Renal cortex interstitium (tissue), 11 donors: ENCODE data around the gene JAKMIP2. TPM values are rescaled to one million over a fixed set of nuclear protein-coding genes. Genes with fewer than 3 reads are reported as not detected.
A peak's percentile ranks its signal among the peaks of the same experiment; 100 is the strongest.
"Not testable (repeated sequence)": the region's sequence is repeated elsewhere in the genome, so short reads cannot be mapped to it uniquely, and the experiment has no call there.

Experiments
- DNase-seq, 11 donors: peaks; one replicate each; pipeline ENCODE4 v3.0.0-alpha.2; 2013; ENCODE audit warnings: low read depth in 9 of 11, low spot score in 4 of 11; ENCODE audit errors: extremely low read depth in 1 of 11
- polyA plus RNA-seq, 3 donors: library from polyadenylated mRNA; unstranded; fragments of 120-200 nt; gene quantifications; one replicate each; pipeline ENCODE4 v1.2.1, GENCODE V29; 2013; ENCODE audit not compliant: insufficient read length in 3 of 3

JAKMIP2 gene
- polyA plus RNA-seq, 3 donors: 3.8 to 5.8 (median 5.2) TPM

DNA sequence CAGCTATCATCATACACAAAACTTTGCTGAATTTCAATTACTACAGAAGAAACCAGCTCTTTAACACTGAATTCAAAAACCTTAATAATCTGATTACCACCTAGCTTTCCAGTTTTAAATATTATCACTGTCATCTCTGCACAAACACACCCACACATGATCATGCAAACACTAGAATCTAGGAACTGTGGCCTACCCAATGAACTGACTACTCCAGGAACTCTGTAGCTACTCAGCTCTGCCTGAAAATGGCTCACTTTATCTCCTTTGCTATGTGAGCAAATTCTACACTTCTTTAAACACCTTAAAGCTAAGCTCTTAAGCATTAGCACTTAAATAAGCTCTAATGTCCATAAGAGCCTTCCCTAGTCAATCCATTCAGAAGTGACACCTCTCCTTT is 149.4 kb downstream of the JAKMIP2 start:
- DNase-seq: no peak

DNA sequence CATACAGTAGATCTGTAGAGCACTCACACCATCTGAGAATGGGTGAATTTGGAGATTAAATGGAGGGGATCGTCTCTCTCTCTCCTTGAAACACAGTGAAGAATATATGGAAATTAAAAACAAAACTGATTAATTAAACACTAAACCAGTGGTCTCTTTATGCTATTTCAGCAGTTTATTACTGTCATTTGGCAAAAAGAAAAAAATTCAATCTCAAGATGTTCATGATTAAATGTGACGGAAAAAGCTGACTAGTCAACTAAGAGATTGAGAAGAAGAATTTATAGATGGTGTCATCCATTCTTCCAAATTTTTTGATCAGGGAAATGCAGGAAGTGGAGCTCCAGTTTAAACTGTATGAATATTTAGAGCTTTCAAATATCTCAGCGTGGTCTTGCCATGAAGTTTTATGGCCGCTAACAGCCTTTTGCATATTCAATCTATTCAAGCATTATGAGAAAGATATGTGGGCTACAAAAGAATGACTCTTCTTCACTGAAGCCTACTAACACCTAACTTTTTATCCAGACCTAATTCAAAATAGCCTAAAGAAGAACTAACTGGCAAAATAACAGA is 151.0 kb downstream of the JAKMIP2 start:
- DNase-seq: no peak

DNA sequence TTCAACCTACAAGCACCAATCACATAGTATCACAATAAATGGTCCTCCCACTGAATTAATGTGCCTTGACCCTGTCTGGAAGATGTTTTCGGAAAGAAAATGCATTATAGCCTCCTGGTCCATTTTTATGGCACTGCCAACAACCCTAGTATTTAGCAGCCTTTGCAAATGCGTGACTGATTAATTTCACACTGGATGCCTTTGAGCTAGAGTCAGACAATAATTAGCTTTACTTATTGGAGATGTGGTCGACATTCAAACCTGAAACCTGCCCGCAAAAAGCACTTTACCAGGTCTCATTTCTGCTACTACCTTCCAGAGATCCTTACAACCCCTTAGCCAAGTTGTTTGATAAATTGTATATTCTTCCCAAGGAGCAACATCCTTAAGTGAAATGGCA is 153.3 kb downstream of the JAKMIP2 start:
- no peak for DNase-seq

DNA sequence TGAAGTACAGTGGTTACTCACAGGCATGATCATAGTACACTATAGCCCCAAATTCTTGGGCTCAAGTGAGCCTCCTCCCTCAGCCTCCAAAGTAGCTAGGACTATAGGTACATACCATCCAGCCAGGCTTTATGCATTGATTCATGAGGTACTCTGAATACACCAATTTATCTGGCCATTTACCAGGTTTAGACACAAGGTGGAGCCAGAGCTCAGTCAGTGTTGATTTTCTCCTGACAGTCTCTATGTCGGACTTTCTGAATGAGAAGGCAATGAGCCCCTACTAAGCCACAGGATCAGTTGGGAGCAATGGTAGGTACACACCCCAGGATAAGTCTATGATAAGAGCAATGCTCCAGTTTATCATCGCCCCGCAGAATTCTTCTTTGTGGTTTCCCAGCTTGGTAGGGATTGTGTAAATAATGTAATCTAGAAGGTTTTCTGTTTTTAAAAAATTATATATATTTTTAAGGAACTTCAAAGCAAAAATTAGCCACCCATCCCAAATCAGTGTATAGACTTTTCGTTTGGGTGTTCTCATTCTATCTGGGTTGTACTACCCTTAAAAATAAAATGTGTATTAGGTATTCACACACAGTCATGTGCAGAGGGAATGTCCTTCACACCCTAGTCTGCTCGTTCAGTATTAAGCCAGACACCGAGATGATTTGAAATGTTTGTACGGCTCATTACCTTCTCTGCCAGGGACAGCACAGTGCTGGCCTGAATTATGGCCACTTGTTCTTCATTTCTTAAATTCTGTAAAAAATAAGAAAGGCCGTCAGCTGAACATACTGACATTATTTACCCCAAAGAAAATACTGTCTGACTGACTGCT is 154.3 kb downstream of the JAKMIP2 start:
- DNase-seq: peak; percentile 38 to 78 (median 57)

DNA sequence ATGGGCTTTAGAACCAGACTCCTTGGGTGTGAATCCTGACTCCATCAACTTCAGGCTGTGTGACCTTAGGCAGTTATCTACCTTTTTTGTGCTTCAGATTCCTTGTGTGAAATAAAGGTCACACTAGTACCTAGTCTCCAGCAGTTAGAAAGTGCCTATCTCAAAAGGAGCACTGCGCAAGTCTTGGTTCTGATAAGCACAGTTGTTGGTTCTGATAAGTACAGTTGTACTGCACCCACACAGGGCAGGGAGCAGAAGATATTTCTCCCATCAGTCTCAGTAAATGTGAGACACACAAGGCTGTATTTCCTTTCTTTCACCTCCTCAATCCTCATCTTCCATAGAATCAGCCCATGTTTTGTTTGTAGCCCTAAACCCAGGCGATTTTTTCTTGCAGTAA is 156.1 kb downstream of the JAKMIP2 start:
- no peak for DNase-seq

DNA sequence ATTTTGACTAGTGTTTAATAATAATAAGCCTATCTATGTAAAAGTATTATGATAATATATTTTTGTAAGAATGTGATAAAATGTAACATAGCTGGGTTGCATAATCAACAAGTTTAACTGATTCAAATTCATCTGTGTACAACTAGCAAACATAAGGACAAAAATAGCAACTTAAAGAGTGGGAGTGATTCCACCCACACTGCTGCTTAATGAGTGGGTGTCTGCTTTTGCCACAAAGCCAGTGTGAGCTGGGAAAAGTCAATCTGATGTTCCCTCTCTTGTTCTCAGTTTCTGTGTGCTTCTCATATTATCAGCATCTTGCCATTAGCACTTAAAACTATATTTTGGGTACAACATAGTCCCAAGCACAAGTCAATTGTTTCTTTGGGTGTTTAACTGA is 161.5 kb downstream of the JAKMIP2 start:
- peak in 1 of 11 donors; percentile 5 for DNase-seq

DNA sequence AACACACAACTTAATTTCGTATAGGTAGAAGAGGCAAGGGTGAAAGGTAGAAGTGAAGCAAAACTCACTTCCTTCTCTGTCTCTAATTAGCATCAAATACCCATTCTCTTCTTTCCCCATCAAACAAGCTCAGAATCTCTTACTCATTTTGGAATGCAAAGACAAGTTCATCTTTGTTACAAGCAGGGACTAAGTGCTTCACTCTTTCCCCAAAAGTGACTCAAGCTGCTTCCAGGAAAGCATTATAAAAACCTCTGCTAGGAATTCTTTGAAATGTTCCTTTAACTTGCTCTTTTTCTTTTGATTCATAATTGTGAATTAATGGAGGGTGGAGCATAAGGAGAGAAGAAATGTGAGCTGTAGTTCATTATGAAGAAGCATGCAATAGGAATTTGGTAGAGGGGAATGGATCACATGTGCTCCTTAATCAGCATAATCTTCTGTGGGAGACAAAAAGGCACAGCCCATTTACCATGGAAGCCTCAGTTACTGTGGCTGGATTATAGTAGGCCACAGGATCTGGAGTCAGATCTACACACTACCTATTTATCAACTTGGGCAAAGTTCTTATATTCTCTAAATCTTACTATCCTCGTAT is 163.1 kb downstream of the JAKMIP2 start:
- no peak for DNase-seq

DNA sequence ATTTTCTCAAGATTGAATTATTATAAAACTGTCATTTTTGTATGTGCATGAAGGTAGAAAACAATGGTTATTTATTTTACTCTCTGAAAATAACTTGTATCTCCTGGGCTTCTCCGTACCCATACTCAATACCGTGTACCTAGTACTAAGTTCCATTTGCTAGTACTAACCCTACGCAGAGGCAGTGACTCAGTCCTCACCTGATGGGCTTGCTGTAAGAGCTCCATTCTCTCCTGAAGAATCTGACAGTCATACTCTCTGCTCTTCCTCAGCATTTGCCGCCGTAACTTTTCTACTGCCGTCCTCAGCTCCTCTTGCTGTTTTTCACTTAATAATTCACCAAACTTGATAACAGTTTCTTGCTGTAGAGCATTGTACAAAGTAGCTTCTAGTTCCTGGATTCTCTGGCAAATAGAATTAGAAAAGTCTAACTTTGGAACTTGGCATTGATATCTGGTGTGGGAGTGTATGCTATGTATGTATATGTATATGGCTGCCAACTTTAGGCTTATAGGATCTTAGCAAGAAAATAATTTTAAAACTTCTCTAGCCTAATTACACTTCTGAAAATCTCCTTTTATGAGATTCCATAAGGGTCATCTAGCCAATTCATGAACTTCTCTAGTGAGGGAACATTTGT is 164.7 kb downstream of the JAKMIP2 start:
- DNase-seq: no peak

DNA sequence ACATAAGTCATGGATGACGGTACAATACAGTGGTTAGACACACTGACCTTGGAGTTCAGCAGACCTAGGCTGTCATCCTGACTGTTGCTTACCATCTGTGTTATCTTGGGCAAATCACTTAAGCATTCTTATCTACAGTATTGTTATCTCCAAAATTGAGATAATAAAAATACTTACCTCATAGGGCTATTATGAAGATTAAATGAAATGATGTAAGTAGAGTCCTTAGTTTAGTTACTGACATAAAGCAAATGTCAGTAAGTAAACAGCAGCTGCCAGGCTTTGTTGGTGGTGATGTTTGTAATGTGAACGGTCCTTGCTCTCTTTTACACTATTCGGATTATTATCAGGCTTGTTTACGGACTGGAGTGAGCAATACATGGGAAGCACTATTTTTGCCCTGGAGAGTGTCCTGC is 165.3 kb downstream of the JAKMIP2 start:
- DNase-seq: no peak

DNA sequence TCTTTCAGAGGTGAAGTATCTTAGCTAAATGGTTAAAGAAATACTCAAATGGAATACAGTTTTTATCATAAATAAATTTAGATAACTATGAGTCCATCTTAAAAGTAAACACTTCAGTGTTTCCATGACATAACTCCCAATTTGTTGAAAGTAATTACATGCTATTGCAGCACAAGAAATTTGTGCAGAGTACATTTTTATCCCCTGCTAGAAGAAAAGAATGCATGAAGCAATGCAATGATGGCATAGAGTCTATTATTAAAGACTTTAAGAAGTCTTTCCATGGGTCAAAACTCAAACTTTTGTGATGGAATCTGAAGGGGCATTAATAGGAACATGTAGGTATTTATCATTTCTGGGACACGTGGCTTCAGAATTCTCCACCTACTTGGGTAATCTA is 166.1 kb downstream of the JAKMIP2 start:
- no peak for DNase-seq

DNA sequence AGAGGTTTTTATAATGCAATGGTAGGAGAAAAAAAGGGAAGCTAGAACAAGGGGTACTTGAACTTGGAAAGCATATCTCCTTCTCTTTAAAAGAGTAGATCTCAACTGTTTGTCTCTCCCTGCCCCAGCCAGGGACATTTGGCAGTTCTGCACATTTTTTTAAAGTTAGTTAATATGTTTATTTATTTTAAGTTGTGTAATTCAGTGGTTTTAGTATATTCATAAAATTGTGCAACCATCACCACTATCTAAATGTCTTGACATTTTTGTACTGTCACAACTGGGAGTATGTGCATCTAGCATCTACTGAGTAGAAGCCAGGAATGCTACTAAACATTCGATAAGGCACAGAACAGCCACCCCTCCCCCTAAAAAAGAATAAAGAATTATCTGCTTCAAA is 169.2 kb downstream of the JAKMIP2 start:
- DNase-seq: no peak

DNA sequence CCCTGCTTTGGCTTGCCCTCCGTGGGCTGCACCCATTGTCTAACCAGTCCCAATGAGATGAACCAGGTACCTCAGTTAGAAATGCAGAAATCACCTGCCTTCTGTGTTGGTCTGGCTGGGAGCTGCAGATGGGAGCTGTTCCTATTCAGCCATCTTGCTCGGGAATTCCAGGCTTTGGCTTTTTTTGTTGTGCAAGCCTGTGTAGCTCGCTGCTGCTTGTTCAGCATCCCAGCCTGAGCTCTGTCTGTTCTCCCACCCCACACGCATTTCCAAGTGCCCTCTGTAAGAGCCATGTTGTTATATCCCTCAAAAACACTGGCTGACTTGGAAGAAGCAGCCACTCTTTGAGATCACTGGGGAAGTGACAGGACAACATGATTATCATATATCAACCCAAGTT is 171.0 kb downstream of the JAKMIP2 start:
- DNase-seq: no peak

DNA sequence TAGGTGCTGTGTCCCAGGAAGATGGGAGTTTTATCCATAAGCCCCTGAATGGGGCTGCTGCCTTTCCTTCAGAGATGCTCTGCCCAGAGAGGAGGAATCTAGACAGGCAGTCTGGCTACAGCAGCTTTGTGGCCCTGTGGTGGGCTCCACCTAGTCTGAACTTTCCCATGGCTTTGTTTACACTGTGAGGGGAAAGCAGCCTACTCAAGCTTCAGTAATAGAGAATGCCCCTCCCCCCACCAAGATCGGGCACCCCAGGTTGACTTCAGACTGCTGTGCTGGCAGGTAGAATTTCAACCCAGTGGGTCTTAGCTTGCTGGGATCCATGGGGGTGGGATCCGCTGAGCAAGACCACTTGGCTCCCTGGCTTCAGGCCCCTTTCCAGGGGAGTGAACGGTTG is 171.7 kb downstream of the JAKMIP2 start:
- DNase-seq: no peak

DNA sequence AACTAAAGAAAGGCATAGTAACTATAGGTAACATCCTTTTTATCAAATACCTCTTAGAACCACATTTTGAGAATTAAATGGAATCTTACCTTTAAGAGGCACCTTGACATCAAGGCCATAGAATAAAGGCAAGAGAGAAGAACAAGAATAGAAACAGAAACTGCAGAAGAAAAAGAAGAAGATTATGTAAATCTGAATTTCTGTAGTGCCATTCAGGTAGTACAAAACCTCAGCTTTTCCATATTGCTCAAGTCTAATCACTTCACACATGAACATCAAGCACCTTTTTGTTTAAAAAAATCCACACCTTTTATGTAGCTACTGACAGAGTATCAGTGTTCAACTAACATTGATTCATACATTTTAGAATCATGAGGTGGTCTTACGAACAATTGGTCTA is 180.9 kb downstream of the JAKMIP2 start:
- no peak for DNase-seq

DNA sequence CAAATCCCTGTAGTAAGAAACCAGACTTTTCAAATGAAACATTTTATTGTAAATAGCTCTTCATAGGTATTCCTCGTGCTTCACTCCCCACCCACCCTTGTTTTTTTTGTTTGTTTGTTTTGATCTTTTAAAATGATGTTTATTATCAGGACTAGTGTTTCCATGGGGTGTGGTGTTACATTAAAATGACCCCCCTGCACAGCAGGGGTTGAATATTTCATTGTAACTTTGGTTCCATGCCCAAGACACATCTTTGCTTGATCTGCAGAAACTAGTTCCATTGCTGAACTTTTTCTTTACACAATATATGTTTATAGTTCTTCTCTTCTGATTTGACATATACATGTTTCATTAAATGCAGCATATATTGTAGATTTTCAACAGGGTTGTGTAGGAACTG is 191.4 kb downstream of the JAKMIP2 start:
- DNase-seq: no peak

DNA sequence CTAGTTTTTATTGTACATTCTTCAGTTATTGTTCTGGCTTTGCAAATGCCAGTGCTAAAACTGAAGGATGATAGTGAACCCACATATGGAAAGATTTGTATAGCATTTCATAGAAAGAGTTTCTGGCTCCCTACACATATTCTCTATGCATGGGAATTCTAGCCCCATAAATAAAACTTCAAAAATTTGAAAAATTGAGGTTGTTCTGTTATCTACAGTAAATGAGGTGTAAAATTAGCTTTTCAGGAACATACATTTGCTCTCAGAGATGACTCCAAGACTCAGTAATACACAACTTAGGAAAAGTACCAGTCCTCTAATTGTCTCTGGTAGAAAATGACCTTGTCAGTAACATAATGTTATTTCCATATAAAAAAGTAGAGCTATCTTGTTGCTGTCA is 192.4 kb downstream of the JAKMIP2 start:
- DNase-seq: no peak

DNA sequence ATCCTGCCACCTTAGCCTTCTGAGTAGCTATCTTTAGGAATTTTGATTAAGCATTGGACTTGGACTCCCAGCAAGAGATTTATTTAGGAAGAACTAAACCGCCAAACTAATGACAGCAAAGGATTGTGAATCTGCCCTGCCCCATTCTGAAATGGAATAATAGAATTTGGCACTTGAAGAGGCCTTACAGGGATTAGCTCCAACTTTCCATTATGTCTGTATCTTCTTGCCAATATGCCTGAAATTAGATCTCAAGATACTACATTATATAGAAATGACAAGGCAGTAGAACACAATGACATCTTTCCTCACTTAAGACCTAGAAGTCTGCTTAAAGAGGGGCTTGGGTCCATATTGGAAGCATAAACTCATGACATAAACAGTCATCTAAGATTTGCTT is 195.7 kb downstream of the JAKMIP2 start:
- DNase-seq: no peak

DNA sequence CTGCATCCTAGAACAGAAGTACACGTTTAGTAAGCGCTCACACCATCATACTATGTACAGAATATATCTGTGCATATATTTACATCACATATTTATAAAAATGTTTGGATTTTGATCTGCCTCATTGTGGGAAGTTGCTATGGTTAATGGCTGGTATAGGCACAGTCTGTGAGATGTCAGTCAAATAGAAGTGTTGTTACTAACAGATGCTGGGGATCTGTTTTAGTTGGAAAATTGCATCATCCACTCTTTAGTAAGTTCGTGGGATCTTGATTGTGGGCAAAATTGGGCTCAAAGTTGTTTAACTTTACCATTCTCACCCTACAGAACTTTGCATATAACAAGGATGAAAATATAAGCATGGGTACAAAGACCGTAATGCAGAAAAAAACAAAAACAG is 196.3 kb downstream of the JAKMIP2 start:
- no peak for DNase-seq

DNA sequence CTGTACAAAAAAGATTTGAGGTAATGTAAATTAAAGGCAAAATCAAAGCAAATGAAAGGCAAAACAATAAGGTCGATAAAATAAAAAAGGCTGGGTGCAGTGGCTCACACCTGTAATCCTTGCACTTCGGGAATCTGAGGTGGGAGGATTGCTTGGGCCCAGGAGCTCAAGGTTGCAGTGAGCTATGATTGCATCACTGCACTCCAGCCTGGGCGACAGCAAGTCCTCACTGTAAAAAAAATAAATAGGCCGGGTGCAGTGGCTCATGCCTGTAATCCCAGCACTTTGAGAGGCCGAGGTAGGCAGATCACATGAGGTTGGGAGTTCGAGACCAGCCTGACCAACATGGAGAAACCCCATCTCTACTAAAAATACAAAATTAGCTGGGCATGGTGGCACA is 200.3 kb downstream of the JAKMIP2 start:
- not testable (repeated sequence) for DNase-seq

DNA sequence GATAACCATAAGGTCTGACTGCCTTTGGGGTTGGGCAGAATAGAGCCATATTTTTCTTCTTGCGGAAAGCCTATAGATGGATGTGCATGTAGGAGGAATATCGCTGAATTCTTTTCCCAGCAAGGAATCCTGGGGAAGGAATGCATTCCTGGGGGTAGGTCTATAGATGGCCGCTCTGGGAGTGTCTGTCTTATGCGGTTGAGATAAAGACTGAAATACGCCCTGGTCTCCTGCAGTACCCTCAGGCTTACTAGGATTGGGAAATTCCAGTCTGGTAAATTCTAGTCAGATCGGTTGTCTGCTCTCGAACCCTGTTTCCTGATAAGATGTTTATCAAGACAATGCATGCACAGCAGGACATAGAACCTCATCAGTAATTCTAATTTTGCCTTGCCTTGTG is 202.1 kb downstream of the JAKMIP2 start:
- DNase-seq: not testable (repeated sequence)
